H1 (cell line): ENCODE measurements around the gene ZDHHC8. TPM values are rescaled to one million over a fixed set of nuclear protein-coding genes. Genes with fewer than 3 reads are reported as not detected.
A peak's percentile ranks its signal among the peaks of the same experiment; 100 is the strongest.

Experiments
- CTCF ChIA-PET: fragments of 300-600 bp; sonication (Branson Sonifier 250); formaldehyde crosslinking; loops from one replicate; lab custom pipeline; 2021; ENCODE audit not compliant: partially characterized antibody; lab: Charles Lee
- POLR2A ChIA-PET: fragments of 300-600 bp; sonication (Branson Sonifier 250); formaldehyde crosslinking; loops from one replicate; lab custom pipeline; 2021; ENCODE audit warnings: inconsistent platforms; ENCODE audit not compliant: partially characterized antibody; lab: Charles Lee
- DNase-seq, 2 experiments: peaks; one replicate each; pipeline versions ENCODE4 v3.0.0 to v3.0.0-alpha.2; 2010 to 2022; ENCODE audit warnings: low spot score in 2 of 2, low read depth in 1 of 2, mixed read lengths in 1 of 2
- FAIRE-seq: peaks from 2 replicates; lab custom pipeline; 2011; peaks lifted over from hg19 to GRCh38; lab: Jason Lieb, UNC
- H2AFZ ChIP-seq: 2 replicates; pipeline ENCODE4 v1.8.1; 2012; ENCODE audit warnings: low read length, inconsistent platforms
- H2AK5ac ChIP-seq: 2 replicates; pipeline ENCODE4 v1.6.1; 2013; ENCODE audit warnings: low read depth, low read length
- H2BK120ac ChIP-seq: replicated peaks from 2 replicates; pipeline ENCODE3; 2013; ENCODE audit warnings: low read depth, low read length, inconsistent platforms
- H2BK12ac ChIP-seq: 2 replicates; pipeline ENCODE4 v1.6.1; 2013; ENCODE audit warnings: low read depth, low read length
- H2BK15ac ChIP-seq: 2 replicates; pipeline ENCODE4 v1.6.1; 2013; ENCODE audit warnings: low read length
- H2BK20ac ChIP-seq: 2 replicates; pipeline ENCODE4 v1.6.1; 2013; ENCODE audit warnings: low read length
- H2BK5ac ChIP-seq: 2 replicates; pipeline ENCODE4 v1.6.1; 2013; ENCODE audit warnings: low read depth, low read length
- H3K14ac ChIP-seq: 2 replicates; pipeline ENCODE4 v1.6.1; 2013; ENCODE audit warnings: inconsistent platforms; ENCODE audit not compliant: insufficient read length
- H3K18ac ChIP-seq: 2 replicates; pipeline ENCODE4 v1.6.1; 2013; ENCODE audit warnings: low read length; ENCODE audit errors: extremely low read depth
- H3K23ac ChIP-seq: 2 replicates; pipeline ENCODE4 v1.6.1; 2013; ENCODE audit warnings: inconsistent platforms; ENCODE audit not compliant: insufficient read length
- H3K23me2 ChIP-seq: 2 replicates; pipeline ENCODE4 v1.6.1; 2013; ENCODE audit warnings: low read depth, low read length
- H3K27ac ChIP-seq: 2 replicates; pipeline ENCODE4 v1.6.1; 2011; ENCODE audit warnings: low read depth, low read length, inconsistent platforms
- H3K27me3 ChIP-seq, 4 experiments: replicated peaks in 1 of 4; 1 replicate in 1 of 4; 2 replicates in 3 of 4; pipeline versions ENCODE4 v1.6.1 to v1.8.1; 2011 to 2013; ENCODE audit warnings: low read length in 3 of 4, mild to moderate bottlenecking in 3 of 4, inconsistent platforms in 2 of 4, mixed read lengths in 2 of 4, moderate library complexity in 1 of 4; ENCODE audit not compliant: control insufficient read depth in 3 of 4, insufficient read depth in 3 of 4; ENCODE audit errors: extremely low read depth in 1 of 4
- H3K36me3 ChIP-seq, 4 experiments: 2 replicates each; pipeline versions ENCODE4 v1.6.1 to v1.8.1; 2011 to 2013; ENCODE audit warnings: mild to moderate bottlenecking in 4 of 4, low read length in 3 of 4, moderate library complexity in 2 of 4, control low read depth in 1 of 4, inconsistent platforms in 1 of 4; ENCODE audit not compliant: insufficient read depth in 4 of 4, control insufficient read depth in 2 of 4
- H3K4ac ChIP-seq: replicated peaks from 2 replicates; pipeline ENCODE3; 2013; ENCODE audit warnings: low read length, low read depth, mixed read lengths, inconsistent platforms; ENCODE audit not compliant: insufficient read length
- H3K4me1 ChIP-seq, 4 experiments: replicated peaks in 1 of 4; 1 replicate in 1 of 4; 2 replicates in 3 of 4; pipeline versions ENCODE4 v1.6.1 to v1.8.1; 2011 to 2013; ENCODE audit warnings: low read length in 3 of 4, inconsistent platforms in 2 of 4, mixed read lengths in 1 of 4; ENCODE audit not compliant: insufficient read depth in 4 of 4, control insufficient read depth in 3 of 4
- H3K4me2 ChIP-seq, 2 experiments: 2 replicates each; pipeline versions ENCODE4 v1.6.1 to v1.8.1; 2011 to 2013; ENCODE audit warnings: low read depth in 2 of 2, low read length in 2 of 2, control low read depth in 1 of 2, inconsistent platforms in 1 of 2, mild to moderate bottlenecking in 1 of 2; ENCODE audit not compliant: insufficient read depth in 1 of 2
- H3K4me3 ChIP-seq, 4 experiments: fragments of 200-600, 300-600 bp in 1 of 4; sonication (generic), shearing (Covaris generic), sonication (Bioruptor Twin) in 1 of 4; 2 replicates each; pipeline versions ENCODE4 v1.5.1 to v1.8.1; 2011 to 2016; ENCODE audit warnings: low read length in 4 of 4, low read depth in 3 of 4, control low read depth in 2 of 4, inconsistent platforms in 2 of 4, mild to moderate bottlenecking in 2 of 4, mixed read lengths in 1 of 4, moderate library complexity in 1 of 4; ENCODE audit not compliant: insufficient read depth in 2 of 4; ENCODE audit errors: extremely low read depth in 1 of 4
- H3K56ac ChIP-seq: replicated peaks from 2 replicates; pipeline ENCODE3; 2013; ENCODE audit warnings: low read depth, mild to moderate bottlenecking, mixed read lengths, low read length, inconsistent platforms; ENCODE audit not compliant: insufficient read length
- H3K79me1 ChIP-seq: 2 replicates; pipeline ENCODE4 v1.6.1; 2013; ENCODE audit warnings: low read depth, low read length, control low read depth
- H3K79me2 ChIP-seq, 2 experiments: 2 replicates each; pipeline versions ENCODE4 v1.6.1 to v1.8.1; 2012 to 2013; ENCODE audit warnings: low read length in 2 of 2, mild to moderate bottlenecking in 2 of 2, inconsistent platforms in 1 of 2; ENCODE audit not compliant: insufficient read depth in 2 of 2, control insufficient read depth in 1 of 2
- H3K9ac ChIP-seq, 4 experiments: replicated peaks in 1 of 4; 1 replicate in 1 of 4; 2 replicates in 3 of 4; pipeline versions ENCODE4 v1.6.1 to v1.8.1; 2011 to 2013; ENCODE audit warnings: low read depth in 3 of 4, low read length in 3 of 4, control low read depth in 2 of 4, mild to moderate bottlenecking in 2 of 4, moderate library complexity in 2 of 4, inconsistent platforms in 1 of 4; ENCODE audit errors: extremely low read depth in 1 of 4
- H3K9me3 ChIP-seq, 2 experiments: 2 replicates each; pipeline versions ENCODE4 v1.6.1 to v1.8.1; 2012 to 2013; ENCODE audit warnings: mild to moderate bottlenecking in 2 of 2, moderate library complexity in 2 of 2, control low read depth in 1 of 2, inconsistent platforms in 1 of 2, low read depth in 1 of 2, low read length in 1 of 2, mixed read lengths in 1 of 2; ENCODE audit not compliant: insufficient read depth in 2 of 2
- H4K20me1 ChIP-seq, 2 experiments: replicated peaks in 1 of 2; 2 replicates each; pipeline versions ENCODE3 to v1.8.1; 2011 to 2013; ENCODE audit warnings: inconsistent platforms in 2 of 2, low read length in 2 of 2, mild to moderate bottlenecking in 1 of 2; ENCODE audit not compliant: insufficient read depth in 2 of 2, control insufficient read depth in 1 of 2
- H4K5ac ChIP-seq: 2 replicates; pipeline ENCODE4 v1.6.1; 2013; ENCODE audit warnings: low read length, low read depth, mixed read lengths, inconsistent platforms; ENCODE audit not compliant: insufficient read length
- H4K8ac ChIP-seq: 2 replicates; pipeline ENCODE4 v1.8.0; 2013; ENCODE audit warnings: mild to moderate bottlenecking, moderate library complexity, low read length, inconsistent platforms; ENCODE audit not compliant: insufficient read depth; ENCODE audit errors: extremely low read depth
- H4K91ac ChIP-seq: replicated peaks from 2 replicates; pipeline ENCODE3; 2013; ENCODE audit warnings: low read length, mixed read lengths, inconsistent platforms; ENCODE audit not compliant: insufficient read length
- WGBS, 2 experiments: shearing (Covaris generic) in 1 of 2; methylation state at CpG; one replicate each; pipeline versions ENCODE4 v1.1.6 to v1.1.7; 2013 to 2015; ENCODE audit warnings: low lambda C conversion rate in 2 of 2, mixed read lengths in 2 of 2, inconsistent platforms in 1 of 2, low coverage in 1 of 2, missing lambda C conversion rate in 1 of 2; ENCODE audit not compliant: insufficient replicate concordance in 2 of 2, insufficient coverage in 1 of 2, insufficient read length in 1 of 2; ENCODE audit errors: extremely low coverage in 1 of 2, missing lambda C conversion rate in 1 of 2; 5-methylcytosine and 5-hydroxymethylcytosine counted together
- polyA plus RNA-seq, 7 experiments: library from polyadenylated mRNA; depleted of rRNA in 3 of 7; stranded (reverse) in 5 of 7; unstranded in 2 of 7; fragments of >200 nt in 5 of 7; fragments of 200-250 nt in 2 of 7; gene quantifications; 1 replicate in 5 of 7; 2 replicates in 1 of 7; 4 replicates in 1 of 7; pipeline versions ENCODE4 v1.2.1 to v1.2.3, GENCODE V29; 2011 to 2013; ENCODE audit warnings: missing spikeins in 2 of 7, mixed read lengths in 2 of 7
- total RNA-seq: library from RNA; stranded (reverse); fragmentation: NEBNext Ultra II Directional; extraction: Animal tissue kit (Norgen Biotek cat#: 25700); gene quantifications from 2 replicates; pipeline ENCODE4 v1.2.1, GENCODE V29; 2021

ZDHHC8 gene
- total and polyA plus RNA-seq, 2 of the 8 experiments (the other 6 are each of a cell fraction or from before 2014, with no cell fraction given), result 18.6 to 65.6 TPM

GRCh38 chr22:20087319-20088262 lies 44.0 kb upstream of the ZDHHC8 start:
- FAIRE-seq (no peak), DNase-seq (no peak)
- no peak overlapping the region for H2AFZ ChIP-seq
- no peak overlapping the region for H2BK12ac ChIP-seq
- WGBS, 2 experiments, result 93% methylated on average over 14 of the region's 14 CpGs; no CpG with 5 or more reads in 1 of the 2 experiments
- H3K79me2 ChIP-seq, result peaks cover 13 to 47% of the 10 kb centered on the region in 2 experiments
- H3K36me3 ChIP-seq, result peaks cover 63 to 71% (median 66%) of the 10 kb centered on the region in 4 experiments
- no peak overlapping the region for H3K14ac ChIP-seq
- H3K9ac ChIP-seq, result no peak overlapping the region; a peak in 1 of 7 replicates
- H2BK20ac ChIP-seq, result no peak overlapping the region
- no peak overlapping the region for H2BK5ac ChIP-seq
- H3K79me1 ChIP-seq, result peaks cover 28% of the 10 kb centered on the region
- peak overlapping the region; percentile 58; the same call in 1 of the 2 replicates for H4K8ac ChIP-seq
- H3K27ac ChIP-seq, result no peak overlapping the region
- ChIA-PET CTCF (interaction anchor here (0.6 to 4.3 kb wide), 8 partner anchors 16 to 312 kb away, joined by 3 to 18 read pairs (median 4); no protein-coding TSS in a partner anchor), POLR2A (interaction anchor here (1.1 to 29.4 kb wide), 4 partner anchors 8 to 24 kb away, joined by 3 to 598 read pairs (median 9); partner anchors contain the start of genes DGCR8, RANBP1 and TRMT2A)
- H3K23me2 ChIP-seq, result no peaks in the 10 kb centered on the region
- H3K4me3 ChIP-seq, result no peak overlapping the region
- peaks cover 35 to 59% of the 10 kb centered on the region in 2 experiments for H4K20me1 ChIP-seq
- no peak overlapping the region for H3K18ac ChIP-seq
- H2BK120ac ChIP-seq, result no peak overlapping the region
- no peak overlapping the region for H4K91ac ChIP-seq
- no peak overlapping the region for H3K23ac ChIP-seq
- H2AK5ac ChIP-seq, result no peak overlapping the region
- H3K4me2 ChIP-seq, result no peak overlapping the region
- H3K9me3 ChIP-seq, result no peaks in the 10 kb centered on the region; a peak in 1 of 4 replicates
- no peak overlapping the region for H3K4ac ChIP-seq
- H3K56ac ChIP-seq, result no peak overlapping the region
- peaks cover 1 to 8% (median 3%) of the 10 kb centered on the region in 4 experiments; a peak in 3 of 7 replicates for H3K4me1 ChIP-seq
- no peak overlapping the region for H4K5ac ChIP-seq
- no peaks in the 10 kb centered on the region for H3K27me3 ChIP-seq
- H2BK15ac ChIP-seq, result no peak overlapping the region
